Hematopoietic multipotent progenitor cell treated with erythropoietin and hydrocortisone succinate and interleukin-3 and kit ligand, for 8 days (in vitro differentiated cells): ENCODE measurements around the gene FBXO42.
"Not testable (repeated sequence)": the region's sequence is repeated elsewhere in the genome, so short reads cannot be mapped to it uniquely, and the experiment has no call there.

Experiments
- DNase-seq: peaks from one replicate; pipeline ENCODE4 v3.0.0-alpha.2; 2015

FBXO42 gene

GRCh38 chr1:16371725-16372124 lies 19.4 kb upstream of the FBXO42 start:
- peak; percentile 17 for DNase-seq

- no peak for DNase-seq
These were observed 17.5 kb upstream of the FBXO42 start for GRCh38 chr1:16369821-16370220.

GRCh38 chr1:16367968-16368890 lies 15.9 kb upstream of the FBXO42 start:
- DNase-seq, result peak; percentile 65

GRCh38 chr1:16367258-16367967 lies 15.1 kb upstream of the FBXO42 start:
- DNase-seq, result peak; percentile 86

- peak; percentile 100 for DNase-seq
These were observed 14.5 kb upstream of the FBXO42 start, which contains the start of gene SZRD1 for GRCh38 chr1:16366722-16367257. Gene SZRD1 (plus strand): TSS chr1:16367242. CDS start chr1:16367258, 16 bp downstream.

GRCh38 chr1:16365146-16365498 lies 12.8 kb upstream of the FBXO42 start:
- not testable (repeated sequence) for DNase-seq

- DNase-seq, result no peak
These were observed 4.6 kb upstream of the FBXO42 start for GRCh38 chr1:16356867-16357266.

- DNase-seq, result no peak
These were observed 2.3 kb upstream of the FBXO42 start for GRCh38 chr1:16354619-16355018.

- peak; percentile 47 for DNase-seq
These were observed 709 bp upstream of the FBXO42 start for GRCh38 chr1:16352842-16353535.

- DNase-seq, result peak; percentile 30
These were observed 755 bp downstream of the FBXO42 start for GRCh38 chr1:16351456-16351993.

GRCh38 chr1:16349847-16350406 lies 2.4 kb downstream of the FBXO42 start:
- DNase-seq, result no peak

- no peak for DNase-seq
These were observed 3.7 kb downstream of the FBXO42 start for GRCh38 chr1:16348414-16349182.

GRCh38 chr1:16343276-16343675 lies 9.0 kb downstream of the FBXO42 start:
- DNase-seq, result not testable (repeated sequence)

GRCh38 chr1:16342331-16343062 lies 9.8 kb downstream of the FBXO42 start:
- no peak for DNase-seq

- no peak for DNase-seq
These were observed 11.6 kb downstream of the FBXO42 start for GRCh38 chr1:16340673-16341072.

- no peak for DNase-seq
These were observed 13.3 kb downstream of the FBXO42 start for GRCh38 chr1:16338961-16339360.

GRCh38 chr1:16334655-16335340 lies 17.5 kb downstream of the FBXO42 start:
- DNase-seq, result no peak

GRCh38 chr1:16326833-16327404 lies 25.4 kb downstream of the FBXO42 start:
- DNase-seq, result no peak

GRCh38 chr1:16324456-16324890 lies 27.8 kb downstream of the FBXO42 start:
- no peak for DNase-seq
